ENCODE measurements around the gene CNN3. TPM values are rescaled to one million over a fixed set of nuclear protein-coding genes. Genes with fewer than 3 reads are reported as not detected.

The CNN3 gene
- total and polyA plus RNA-seq, 2 experiments from 2014 or later, result 101 to 135 TPM

DNA sequence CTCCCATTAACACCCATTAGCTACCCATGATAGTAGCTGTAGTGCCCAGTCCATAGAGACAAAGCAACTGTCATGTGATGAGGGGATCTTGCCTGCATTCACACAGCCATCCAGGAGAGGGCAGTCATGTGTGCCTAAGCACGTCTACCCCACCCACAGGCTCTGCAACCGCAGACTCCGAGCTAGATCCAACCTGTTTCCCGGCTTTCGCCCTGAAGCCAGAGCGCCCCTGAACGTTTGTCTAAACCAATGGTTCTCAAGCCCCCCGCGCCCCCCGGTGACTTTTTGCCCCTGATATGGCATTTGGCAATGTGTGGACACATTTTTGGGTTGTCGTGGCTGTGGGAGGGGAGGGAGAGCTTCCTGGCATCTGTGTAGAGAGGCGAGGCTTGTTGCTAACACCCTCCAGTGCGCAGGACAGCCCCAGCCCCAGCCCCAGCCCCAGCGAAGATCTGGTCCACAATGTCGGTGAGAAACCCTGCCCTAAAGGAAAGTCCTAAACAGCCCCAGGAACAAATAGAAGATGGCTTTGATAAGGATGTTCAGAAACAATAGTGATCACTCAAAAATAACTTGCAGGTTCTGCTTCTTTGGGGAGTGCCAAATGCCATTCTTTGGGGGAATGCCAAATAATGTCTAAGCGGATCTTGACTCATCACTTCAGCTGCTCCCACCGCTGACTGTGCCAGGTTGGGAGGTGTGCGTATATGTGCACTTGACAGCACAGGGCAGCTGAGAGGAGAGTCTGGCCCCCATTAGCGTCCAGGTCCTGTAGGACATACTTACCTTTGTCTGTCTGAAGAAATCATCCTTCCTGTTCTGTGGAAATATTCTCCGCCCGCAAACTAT, 72.2 kb downstream of the CNN3 start:
- Histone ChIP-seq H3K36me3 (no peaks in the 10 kb centered on the region), H3K4me3 (peak overlapping the region; percentile 17), H3K9me3 (ENCODE audit: low read depth) (no peaks in the 10 kb centered on the region), H3K27ac (no peak overlapping the region), H3K4me1 (ENCODE audit: low read depth) (peaks cover 4% of the 10 kb centered on the region), H3K27me3 (no peaks in the 10 kb centered on the region)
- TF ChIP-seq, protein P1, sequence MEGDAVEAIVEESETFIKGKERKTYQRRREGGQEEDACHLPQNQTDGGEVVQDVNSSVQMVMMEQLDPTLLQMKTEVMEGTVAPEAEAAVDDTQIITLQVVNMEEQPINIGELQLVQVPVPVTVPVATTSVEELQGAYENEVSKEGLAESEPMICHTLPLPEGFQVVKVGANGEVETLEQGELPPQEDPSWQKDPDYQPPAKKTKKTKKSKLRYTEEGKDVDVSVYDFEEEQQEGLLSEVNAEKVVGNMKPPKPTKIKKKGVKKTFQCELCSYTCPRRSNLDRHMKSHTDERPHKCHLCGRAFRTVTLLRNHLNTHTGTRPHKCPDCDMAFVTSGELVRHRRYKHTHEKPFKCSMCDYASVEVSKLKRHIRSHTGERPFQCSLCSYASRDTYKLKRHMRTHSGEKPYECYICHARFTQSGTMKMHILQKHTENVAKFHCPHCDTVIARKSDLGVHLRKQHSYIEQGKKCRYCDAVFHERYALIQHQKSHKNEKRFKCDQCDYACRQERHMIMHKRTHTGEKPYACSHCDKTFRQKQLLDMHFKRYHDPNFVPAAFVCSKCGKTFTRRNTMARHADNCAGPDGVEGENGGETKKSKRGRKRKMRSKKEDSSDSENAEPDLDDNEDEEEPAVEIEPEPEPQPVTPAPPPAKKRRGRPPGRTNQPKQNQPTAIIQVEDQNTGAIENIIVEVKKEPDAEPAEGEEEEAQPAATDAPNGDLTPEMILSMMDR (IDR thresholded peaks at IDR 0.05; ENCODE audit: low read depth, low read length), result peak; percentile 94
- DNase-seq (ENCODE audit: low read depth in 1 of 2, low spot score in 1 of 2), result peak; percentile 90 to 94

DNA sequence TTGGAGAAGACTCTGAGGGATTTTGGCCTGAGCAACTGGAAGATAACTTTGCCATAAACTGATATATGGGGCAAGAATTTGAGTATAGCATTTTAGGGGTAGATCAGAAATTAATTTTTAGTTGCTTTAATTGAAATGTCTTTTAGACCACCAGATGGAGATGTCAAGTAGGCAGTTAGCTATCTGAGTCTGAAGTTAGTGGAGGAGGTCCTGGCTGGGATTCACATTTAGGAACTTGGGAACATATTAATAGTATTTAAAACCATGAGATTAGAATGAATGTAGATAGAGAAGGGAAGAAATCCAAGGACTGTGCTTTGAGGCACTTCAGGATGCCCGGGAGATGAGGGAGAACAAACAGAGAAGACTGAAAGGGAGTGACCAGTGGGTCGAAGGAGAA, 74.1 kb downstream of the CNN3 start:
- Histone ChIP-seq H3K9me3 (ENCODE audit: low read depth) (no peaks in the 10 kb centered on the region), H3K27ac (no peak overlapping the region), H3K27me3 (no peaks in the 10 kb centered on the region), H3K4me1 (ENCODE audit: low read depth) (no peaks in the 10 kb centered on the region), H3K4me3 (no peak overlapping the region), H3K36me3 (no peaks in the 10 kb centered on the region)
- TF ChIP-seq, protein P1 (IDR thresholded peaks at IDR 0.05; ENCODE audit: low read depth, low read length), result peak; percentile 8
- DNase-seq (ENCODE audit: low read depth in 1 of 2, low spot score in 1 of 2), result peak in 1 of 2 donors; percentile 47

DNA sequence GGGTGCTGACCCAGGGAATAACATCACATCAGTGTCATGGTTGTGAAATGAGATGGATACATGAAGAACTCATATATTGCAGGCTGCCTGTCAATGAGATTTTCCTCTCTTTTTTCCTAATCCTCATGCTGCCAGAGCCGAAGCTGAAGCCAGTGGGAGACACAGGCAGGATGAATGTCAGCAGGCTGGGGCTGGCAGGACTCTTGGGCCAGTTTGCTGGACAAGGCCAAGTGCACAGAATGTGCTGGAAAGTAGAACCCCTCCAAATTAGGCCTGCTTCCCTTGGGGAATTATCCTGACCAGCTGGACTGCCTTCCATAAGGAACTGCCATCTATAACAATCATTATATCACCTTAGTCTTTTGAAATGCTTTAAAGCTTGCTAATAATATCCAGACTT, 75.3 kb downstream of the CNN3 start:
- Histone ChIP-seq H3K4me1 (ENCODE audit: low read depth) (no peaks in the 10 kb centered on the region), H3K9me3 (ENCODE audit: low read depth) (no peaks in the 10 kb centered on the region), H3K27me3 (no peaks in the 10 kb centered on the region), H3K4me3 (no peak overlapping the region), H3K27ac (no peak overlapping the region), H3K36me3 (no peaks in the 10 kb centered on the region)
- DNase-seq (ENCODE audit: low read depth in 1 of 2, low spot score in 1 of 2), result no peak
- TF ChIP-seq, protein P1 (IDR thresholded peaks at IDR 0.05; ENCODE audit: low read depth, low read length), result no peak

Other genes starting within 250 kb of the CNN3 start
- 3.2 and 17.8 TPM in 2 replicates for gene SLC44A3, start 106.8 kb downstream of the CNN3 start, total RNA-seq
- 1.1 and 1.2 TPM in 2 replicates for gene SLC44A3, start 106.8 kb downstream of the CNN3 start, polyA plus RNA-seq
- 2.7 and 4.1 TPM in 2 replicates for gene ALG14, start 145.8 kb upstream of the CNN3 start, total RNA-seq
- 8.2 and 10.3 TPM in 2 replicates for gene ALG14, start 145.8 kb upstream of the CNN3 start, polyA plus RNA-seq
- gene TLCD4, start 190.2 kb upstream of the CNN3 start, total RNA-seq, result 7.6 and 13.7 TPM in 2 replicates
- 15.1 and 24.9 TPM in 2 replicates for gene TLCD4, start 190.2 kb upstream of the CNN3 start, polyA plus RNA-seq